GM21381 (cell line): ENCODE data around the gene L3MBTL1.
"Not testable (repeated sequence)": the region's sequence is repeated elsewhere in the genome, so short reads cannot be mapped to it uniquely, and the experiment has no call there.

Experiments used
- ATAC-seq: cut with Tn5 transposase; IDR thresholded peaks from one replicate; pipeline ENCODE4 v1.9.1; 2021; ENCODE audit warnings: mild to moderate bottlenecking, moderate library complexity; ENCODE audit not compliant: unreplicated experiment

Gene L3MBTL1

DNA sequence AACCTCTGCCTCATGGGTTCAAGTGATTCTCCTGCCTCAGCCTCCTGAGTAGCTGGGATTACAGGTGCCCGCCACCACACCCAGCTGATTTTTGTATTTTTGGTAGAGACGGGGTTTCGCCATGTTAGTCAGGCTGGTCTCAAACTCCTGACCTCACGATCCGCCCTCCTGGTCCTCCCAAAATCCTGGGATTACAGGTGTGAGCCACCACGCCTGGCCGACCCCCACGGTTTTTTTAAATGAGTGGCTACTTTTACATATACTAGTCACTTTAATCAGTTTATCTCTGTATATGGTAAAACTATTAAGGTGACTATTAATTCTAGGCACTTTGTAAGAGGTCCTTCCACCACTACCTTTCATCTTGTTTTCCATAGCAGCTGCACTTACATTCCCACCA is 5.5 kb upstream of the L3MBTL1 start:
- not testable (repeated sequence) for ATAC-seq

DNA sequence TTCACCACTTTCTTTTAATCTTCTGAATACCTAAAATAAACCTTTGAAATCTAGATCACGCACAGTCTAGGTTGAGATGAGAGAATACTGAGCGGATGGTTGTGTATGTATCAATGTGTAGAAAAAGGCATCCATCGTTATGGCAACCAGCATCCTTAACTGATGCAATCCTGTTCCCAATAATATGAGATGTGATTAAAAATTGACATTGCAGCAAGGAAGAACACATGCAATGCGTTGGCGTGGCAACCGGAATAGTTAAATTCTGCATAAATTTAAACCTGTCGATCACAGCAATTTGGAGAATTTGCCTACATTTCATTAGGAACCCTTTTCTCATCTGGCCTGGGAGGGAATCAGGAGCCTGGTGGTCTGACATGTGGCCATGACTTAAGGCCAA is 1.3 kb upstream of the L3MBTL1 start:
- ATAC-seq = no peak

DNA sequence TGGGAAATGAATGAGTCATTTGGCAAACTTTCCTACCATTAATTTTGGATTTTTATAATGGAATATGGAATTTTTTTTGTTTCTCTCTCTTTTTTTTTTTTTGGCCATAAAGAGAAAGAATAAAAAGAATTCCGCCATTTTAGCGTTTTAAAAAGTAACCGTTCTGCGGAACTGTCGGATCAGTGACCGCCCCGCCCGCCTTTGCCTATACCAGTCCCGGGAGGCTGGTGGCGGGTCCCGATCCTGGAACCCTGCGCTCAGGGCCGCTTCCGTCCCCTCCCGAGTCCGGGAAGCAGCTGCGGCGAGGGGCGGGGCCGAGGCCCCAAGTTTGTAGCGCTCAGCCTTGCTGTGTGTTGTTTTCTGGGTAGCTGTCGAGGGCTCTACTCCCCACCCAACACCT is 609 bp downstream of the L3MBTL1 start:
- ATAC-seq = no peak

DNA sequence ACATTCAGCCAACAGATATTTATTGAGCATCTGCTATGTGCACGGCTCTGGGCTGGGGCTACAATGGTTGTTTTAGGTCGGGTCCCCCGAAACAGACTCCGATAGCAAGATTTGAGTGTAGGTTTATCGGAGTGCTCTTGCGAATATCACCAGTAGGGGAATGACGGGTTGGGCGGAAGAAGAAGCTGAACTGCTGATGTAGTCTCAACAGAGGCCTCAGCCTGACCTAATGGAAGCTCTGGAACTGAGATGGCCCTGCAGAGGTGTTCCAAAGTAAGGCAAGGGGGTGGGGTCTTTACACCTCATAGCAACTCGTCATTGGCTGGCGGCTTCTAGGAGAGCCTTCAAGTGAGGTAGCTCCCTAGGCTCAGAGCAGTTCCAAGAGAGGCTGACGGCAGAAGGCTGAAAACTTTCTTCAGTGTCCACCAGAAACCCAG is 1.1 kb downstream of the L3MBTL1 start:
- ATAC-seq = no peak

DNA sequence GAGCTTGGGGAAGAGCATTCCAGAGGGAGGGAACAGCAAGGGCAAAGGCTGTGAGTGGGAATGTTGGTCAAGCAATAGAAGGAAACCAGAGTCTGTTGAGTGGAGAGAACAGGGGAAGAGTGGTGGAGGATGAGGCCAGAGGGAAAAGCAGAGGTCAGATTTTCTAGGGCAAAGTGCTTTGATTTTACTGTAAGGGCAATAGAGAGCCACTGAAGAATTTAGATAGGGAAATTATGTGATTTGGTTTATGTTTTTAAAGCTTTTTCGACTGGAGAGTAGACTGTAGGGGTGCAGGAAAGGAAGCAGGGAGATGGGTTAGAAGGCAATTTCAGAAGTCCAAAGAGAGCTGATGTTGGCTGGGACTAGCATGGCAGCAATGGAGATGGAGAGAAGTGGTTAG is 4.4 kb downstream of the L3MBTL1 start:
- no peak for ATAC-seq

DNA sequence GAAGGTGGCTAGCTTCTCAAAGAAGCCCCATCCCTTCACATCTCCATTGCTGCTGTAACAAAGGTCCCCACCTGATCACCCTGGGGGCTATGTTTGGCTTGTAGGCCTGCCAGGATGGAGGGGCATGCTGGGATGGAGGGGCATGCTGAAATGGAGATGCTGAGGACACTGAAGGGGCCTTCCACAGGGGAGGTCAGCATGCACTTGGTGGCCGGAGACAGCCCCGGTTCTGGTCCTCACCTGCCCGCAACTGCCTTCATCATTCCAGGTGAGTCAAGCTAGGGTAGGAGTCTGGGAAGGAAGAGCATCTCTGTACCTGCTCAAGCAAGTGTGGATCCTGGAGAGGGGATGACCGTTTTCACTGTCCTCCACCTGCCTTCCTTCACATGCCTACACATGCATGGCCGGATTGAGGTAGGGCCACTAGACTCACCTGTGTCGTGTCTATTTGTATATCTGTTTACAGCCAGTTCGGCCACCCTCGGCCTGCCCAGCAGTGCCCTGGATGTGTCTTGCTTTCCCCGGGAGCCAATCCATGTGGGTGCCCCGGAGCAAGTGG is 6.0 kb downstream of the L3MBTL1 start:
- no peak for ATAC-seq

DNA sequence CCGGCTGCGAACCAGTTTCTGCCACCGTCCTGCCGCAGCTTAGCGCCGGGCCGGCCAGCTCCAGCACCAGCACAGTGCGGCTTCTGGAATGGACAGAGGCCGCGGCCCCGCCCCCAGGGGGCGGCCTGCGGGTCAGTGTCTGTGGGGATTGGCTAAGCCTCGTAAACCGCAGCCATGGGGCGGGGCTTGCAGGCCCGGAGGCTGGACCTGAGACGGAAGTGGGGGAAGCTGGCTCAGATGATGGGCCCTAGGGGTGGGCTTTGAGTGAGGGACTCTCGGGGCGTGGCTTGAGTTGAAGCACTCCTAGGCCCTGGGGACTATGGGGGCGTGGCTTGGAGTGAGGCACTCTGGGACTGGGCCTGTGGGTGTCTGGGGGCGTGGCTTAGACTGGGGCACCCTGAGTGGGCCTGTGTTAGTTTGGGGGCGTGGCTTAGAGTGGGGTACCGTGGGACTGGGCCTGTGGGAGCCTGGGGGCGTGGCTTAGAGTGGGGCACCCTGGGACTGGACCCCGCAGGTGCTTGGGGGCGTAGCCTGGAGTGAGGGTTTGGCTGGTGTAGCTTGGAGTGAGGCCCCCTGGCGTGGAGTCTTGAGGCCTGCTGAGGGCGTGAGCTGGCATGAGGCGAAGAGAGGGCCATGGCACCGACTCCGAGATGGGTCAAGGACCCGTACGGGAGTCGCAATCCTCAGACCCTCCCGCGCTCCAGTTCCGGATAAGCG is 6.6 kb downstream of the L3MBTL1 start:
- ATAC-seq = peak; percentile 80

DNA sequence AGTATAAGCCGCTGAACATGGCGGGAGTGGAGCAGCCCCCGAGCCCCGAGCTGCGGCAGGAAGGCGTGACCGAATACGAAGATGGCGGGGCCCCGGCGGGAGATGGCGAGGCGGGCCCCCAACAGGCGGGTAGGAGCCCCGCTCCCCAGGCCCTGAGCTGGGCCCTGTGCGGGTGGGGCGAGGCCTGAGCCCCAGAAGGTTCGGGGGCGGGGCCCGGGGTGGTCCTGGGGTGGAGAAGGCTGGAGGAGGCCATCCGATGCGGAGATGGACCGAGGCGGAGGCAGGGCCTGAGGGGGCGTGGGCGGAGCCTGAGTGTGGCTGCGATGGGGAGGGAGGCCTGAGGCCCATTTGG is 7.1 kb downstream of the L3MBTL1 start:
- peak; percentile 26 for ATAC-seq

DNA sequence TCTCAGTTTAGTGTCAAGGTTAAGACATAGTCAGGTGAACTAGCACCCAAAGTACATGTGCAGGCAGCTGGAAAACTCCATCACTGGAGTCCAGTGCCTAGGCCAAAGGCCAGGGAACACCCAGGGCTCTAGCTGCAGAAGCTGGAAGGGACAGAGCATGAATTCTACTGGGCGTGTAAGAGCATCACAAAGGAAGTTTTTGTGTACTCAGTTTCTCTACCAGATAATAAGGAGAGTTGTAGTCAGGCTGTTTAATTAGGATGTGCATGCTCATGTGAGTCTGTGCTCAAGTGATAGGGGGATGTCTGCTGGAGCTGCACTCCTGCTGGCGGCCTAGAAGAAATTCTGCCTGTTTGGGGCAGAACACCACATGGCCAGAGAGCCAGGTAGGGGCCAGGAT is 8.1 kb downstream of the L3MBTL1 start:
- no peak for ATAC-seq

DNA sequence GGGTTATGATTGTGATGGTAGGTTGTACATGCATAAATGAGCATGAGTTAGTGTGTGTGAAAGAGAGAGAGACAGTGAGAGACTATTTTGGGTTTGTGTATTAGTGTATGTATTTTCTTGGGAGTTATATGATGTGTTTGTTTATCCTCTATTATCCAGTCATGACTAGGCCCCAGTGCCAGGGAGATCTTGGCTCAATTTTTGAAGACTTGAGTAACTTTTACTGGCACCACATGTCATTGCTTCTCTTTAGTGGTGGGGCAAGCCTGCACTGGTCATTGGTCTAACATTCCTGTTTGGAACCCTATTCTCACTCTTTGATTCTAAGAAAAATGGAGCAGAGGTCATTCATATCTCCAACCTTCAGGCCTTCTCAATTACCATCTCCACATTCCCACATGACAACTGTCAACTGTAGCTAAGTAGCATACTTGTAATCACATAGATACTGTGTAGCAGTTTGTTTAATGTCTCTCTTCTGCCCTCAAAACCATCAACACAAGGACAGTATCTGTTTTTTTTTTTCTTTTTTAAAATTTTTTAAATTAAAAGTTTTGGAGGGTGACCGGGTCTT is 8.8 kb downstream of the L3MBTL1 start:
- ATAC-seq = no peak

DNA sequence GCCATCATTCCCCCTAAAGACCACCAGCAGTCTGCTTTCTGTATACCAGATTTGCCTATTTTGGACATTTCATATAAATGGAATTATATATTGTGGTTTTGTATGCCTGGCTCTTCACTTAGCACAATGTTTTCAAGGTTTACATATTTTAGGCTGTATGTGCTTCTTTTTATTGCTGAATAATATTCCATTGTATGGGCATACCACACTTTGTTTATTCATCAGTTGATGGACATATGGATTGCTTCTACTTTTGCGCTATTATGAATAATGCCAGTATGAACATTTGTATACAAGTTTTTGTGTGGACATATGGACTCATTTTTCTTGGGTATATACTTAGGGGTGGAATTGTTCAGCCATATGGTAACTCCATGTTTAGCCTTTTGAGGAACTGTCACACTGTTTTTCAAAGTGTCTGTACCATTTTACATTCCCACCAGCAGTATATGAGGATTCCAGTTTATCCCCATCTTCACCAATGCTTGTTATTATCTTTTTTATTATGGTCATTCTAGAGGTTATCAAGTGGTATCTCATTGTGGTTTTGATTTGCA is 12.7 kb downstream of the L3MBTL1 start:
- ATAC-seq = no peak

DNA sequence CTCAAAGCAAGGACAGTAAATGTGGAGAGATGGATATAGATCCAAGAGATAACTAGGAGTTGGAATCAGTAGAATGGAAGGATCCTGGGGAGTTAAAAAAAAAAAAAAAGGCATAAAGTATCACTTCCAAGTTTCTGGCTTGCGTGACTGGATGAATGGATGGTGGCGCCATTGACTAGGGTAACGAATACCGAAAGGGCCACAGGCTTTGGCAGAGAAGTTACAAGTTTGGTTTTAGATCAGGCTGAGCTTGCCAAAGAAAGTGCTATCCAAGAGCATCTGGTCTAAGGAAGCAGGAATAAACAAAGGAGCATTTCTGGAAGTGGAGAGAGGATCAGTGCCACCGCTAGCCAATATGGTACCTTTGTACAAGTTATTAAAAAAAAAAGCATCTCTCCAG is 17.5 kb downstream of the L3MBTL1 start:
- ATAC-seq = no peak

DNA sequence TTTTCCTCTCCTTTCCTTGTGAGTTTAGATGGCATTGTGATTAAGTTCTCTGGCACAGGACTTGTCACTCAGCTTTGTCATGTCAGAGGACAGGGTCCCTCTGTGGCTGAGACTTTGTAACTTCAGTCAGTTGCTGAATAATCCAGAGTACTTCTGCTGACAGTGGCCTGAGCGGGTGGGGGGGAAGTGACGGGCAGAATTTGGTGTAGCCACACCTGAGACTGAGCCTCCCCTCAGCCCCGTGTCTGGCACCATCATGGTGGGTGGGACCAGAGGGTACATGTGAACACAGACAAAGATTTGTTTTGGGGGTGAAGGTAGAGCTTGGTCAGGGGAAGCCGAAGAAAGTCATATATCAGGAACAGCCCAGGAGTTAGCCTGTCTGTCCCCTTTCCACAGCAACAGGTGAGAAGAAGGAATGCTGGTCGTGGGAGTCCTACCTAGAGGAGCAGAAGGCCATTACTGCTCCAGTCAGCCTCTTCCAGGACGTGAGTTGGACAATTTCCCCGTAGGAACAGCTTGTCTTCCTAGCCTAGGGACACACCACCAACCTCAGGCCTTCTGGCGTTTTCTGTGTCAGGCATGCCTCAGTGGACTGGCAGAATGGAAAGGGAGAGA is 20.9 kb downstream of the L3MBTL1 start:
- no peak for ATAC-seq

DNA sequence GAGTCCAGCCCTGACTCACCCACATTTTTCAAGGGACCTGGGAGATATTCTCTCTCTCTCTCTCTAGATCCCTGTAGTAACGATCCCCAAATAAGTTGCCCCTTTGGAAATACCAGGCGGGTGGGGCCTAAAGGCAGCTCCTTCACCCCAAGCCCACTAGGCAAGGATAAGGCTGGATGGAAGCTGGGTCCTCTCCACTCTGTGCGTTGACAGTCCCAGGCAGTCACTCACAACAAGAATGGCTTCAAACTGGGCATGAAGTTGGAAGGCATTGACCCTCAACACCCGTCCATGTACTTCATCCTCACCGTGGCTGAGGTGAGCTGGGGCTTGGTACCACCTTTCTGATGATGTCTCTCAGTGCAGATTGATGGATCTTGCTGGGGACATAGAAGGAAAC is 21.6 kb downstream of the L3MBTL1 start:
- no peak for ATAC-seq

DNA sequence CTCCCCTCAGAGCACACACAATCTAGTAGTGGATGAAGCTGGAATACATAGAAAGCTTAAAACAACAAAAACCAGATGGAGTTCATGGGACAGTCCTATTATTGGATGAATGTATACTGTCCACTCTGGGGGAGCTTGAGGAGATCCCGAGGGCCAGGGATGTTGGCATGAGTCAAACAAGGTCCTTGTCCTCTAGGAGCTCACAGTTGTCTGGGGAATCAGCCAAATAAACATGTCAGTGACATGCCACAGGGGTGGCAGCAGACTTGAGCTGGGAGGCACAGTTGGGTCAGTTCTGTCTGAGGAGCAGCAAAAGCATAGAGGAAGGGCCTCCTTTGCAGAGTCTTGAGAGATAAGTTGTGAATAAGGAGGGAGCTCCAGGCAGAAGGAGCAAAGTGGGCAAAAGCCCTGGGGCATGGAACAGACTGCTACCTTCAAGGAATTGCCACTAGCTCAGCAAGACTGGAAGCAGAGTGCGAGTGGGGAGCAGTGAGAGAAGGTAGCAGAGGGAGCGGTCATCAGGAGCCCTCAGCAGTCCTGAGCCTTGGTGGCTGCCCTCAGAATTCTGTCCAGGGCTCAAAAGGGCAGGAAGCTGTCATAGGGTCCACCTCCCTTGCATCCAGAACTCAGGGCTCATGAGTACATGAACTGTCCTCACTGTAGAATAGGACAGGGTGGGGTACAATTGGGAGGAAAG is 22.1 kb downstream of the L3MBTL1 start:
- no peak for ATAC-seq

DNA sequence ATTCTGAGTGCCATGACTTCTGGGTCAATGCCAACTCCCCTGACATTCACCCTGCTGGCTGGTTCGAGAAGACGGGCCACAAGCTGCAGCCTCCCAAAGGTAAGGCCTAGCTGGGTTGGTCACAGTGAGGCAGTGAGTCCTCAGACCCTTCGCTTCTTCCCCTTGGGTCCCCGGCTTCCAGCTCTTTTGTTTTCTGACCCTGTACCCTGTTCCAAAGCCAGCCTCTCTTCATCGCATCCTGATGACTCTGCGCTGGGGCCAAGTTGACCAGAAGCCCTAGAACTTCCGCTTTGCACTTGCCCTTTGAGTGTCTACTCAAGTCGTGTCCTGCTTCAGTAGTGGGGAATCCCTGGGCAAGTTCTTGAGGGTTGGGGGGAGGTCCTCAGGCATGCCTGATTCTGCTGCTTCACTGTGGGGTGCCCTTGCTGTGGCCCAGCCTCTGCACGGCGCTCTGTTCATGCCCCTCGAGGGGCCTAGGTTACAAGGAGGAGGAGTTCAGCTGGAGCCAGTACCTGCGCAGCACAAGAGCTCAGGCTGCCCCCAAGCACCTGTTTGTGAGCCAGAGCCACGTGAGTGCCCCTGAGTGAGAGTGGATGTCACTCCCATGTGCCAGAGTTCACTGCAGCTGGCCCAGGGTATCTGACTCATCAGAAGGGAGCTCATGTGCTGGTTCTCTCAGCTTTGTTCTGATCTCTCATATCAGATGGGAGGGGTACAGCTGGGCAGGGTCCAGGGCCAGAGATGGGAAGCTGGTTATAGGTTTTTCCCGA is 23.0 kb downstream of the L3MBTL1 start:
- ATAC-seq = no peak

DNA sequence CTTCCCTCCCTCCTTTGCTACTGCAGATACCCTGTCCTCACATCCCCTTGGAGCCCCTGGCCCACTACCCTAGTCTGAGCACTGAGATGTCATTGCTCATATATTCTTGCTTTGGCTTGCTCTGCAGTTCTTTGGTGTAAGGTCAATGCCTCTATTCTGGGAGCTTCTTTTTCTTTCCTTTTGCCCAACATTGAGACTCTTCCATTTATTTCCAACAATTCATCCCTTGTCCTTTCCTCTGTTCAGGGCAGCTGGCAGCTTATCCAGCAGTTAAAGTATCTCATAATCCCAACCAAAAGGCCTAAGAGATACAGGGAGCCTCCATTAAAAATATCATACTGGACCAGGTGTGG is 23.6 kb downstream of the L3MBTL1 start:
- no peak for ATAC-seq

DNA sequence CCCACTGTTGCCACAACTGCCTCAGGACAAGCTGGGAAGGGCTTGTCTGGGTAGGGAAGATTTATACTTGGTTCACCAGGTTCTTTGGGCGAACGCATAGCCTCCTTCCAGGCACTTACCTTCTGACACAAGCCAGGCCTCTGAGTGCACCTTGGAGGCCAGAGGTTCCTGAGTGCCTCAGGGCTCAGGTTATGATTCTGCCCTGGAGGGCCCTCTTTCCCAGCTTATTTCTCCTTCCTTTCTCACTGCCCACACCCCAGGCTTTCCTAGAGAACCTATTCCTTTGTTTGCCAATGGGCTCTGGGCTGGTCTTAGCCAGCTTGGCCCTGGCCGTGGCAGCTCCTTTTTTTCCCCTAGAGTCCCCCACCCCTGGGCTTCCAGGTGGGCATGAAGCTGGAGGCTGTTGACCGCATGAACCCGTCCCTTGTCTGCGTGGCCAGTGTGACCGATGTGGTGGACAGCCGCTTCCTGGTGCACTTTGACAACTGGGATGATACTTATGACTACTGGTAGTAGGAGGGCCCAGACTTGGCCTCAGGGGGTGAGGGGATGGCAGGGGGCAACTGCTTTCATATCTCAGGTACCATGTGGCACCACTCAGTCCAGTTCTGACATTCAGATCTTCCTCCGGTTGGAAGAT is 25.0 kb downstream of the L3MBTL1 start:
- no peak for ATAC-seq

DNA sequence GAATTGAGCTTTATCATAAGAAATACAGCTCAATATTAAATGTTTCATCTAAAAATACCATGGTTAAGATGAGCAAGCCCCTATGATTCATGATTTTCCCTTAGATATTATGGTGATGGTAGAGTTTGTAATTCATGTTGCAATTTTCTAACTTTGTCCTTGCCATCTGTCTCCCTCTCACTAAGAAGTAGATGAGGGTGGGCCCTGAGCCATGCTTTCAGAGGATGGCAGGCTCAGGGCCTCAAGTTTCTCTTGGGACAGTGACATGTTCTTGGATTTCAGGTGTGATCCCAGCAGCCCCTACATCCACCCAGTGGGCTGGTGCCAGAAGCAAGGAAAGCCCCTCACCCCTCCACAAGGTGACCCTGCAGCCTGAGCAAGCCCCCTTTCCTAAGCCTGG is 25.6 kb downstream of the L3MBTL1 start:
- no peak for ATAC-seq

DNA sequence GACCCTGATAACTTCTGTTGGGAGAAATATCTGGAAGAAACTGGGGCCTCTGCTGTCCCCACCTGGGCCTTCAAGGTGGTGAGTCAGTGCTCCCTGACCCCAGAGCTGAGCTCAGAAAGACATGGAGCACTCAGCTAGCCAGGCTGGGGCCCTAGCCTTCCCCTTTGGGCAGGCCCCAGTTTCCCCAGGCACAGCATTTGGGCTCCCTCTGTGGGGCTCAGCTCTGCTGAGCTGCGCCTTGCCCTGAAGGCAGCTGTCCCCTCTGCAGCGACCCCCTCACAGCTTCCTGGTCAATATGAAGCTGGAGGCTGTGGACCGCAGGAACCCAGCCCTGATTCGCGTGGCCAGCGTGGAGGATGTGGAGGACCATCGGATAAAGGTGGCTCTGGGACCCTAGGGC is 26.5 kb downstream of the L3MBTL1 start:
- no peak for ATAC-seq
